GM19395 (cell line): ENCODE measurements around the gene KLHL22.
"Not testable (repeated sequence)": the region's sequence is repeated elsewhere in the genome, so short reads cannot be mapped to it uniquely, and the experiment has no call there.

Experiments
- ATAC-seq: cut with Tn5 transposase; IDR thresholded peaks from one replicate; pipeline ENCODE4 v1.9.1; 2021; ENCODE audit warnings: mild to moderate bottlenecking, moderate library complexity; ENCODE audit not compliant: unreplicated experiment

The KLHL22 gene

GRCh38 chr22:20405291-20405930 lies 90.2 kb downstream of the KLHL22 start:
- no peak for ATAC-seq

GRCh38 chr22:20404881-20405280 lies 90.7 kb downstream of the KLHL22 start:
- no peak for ATAC-seq

GRCh38 chr22:20403779-20404140 lies 91.8 kb downstream of the KLHL22 start:
- no peak for ATAC-seq

GRCh38 chr22:20402960-20403778 lies 92.4 kb downstream of the KLHL22 start:
- no peak for ATAC-seq

- ATAC-seq = no peak
Measured at GRCh38 chr22:20401376-20402014, 94.1 kb downstream of the KLHL22 start.

GRCh38 chr22:20400606-20401375 lies 94.8 kb downstream of the KLHL22 start:
- no peak for ATAC-seq

- no peak for ATAC-seq
Measured at GRCh38 chr22:20399866-20400605, 95.6 kb downstream of the KLHL22 start.

- ATAC-seq = no peak
Measured at GRCh38 chr22:20398420-20398819, 97.2 kb downstream of the KLHL22 start.

GRCh38 chr22:20397498-20397897 lies 98.1 kb downstream of the KLHL22 start:
- ATAC-seq = no peak

- no peak for ATAC-seq
Measured at GRCh38 chr22:20396639-20397038, 99.0 kb downstream of the KLHL22 start.

GRCh38 chr22:20395907-20396287 lies 99.7 kb downstream of the KLHL22 start:
- ATAC-seq = no peak

GRCh38 chr22:20395181-20395906 lies 100.3 kb downstream of the KLHL22 start:
- ATAC-seq = no peak

- ATAC-seq = peak; percentile 70
Measured at GRCh38 chr22:20393705-20394476, 101.7 kb downstream of the KLHL22 start, which contains the start of gene ZNF74. Gene ZNF74 (plus strand): TSS chr22:20394151. CDS start chr22:20394629, 478 bp downstream.

GRCh38 chr22:20392983-20393704 lies 102.5 kb downstream of the KLHL22 start:
- ATAC-seq = no peak

GRCh38 chr22:20392365-20392881 lies 103.2 kb downstream of the KLHL22 start:
- ATAC-seq = not testable (repeated sequence)
